Fibroblast of peridontal ligament (primary cell): ENCODE results near the gene CFAP46.
"Not testable (repeated sequence)": the region's sequence is repeated elsewhere in the genome, so short reads cannot be mapped to it uniquely, and the experiment has no call there.

ENCODE experiments used
- DNase-seq: peaks from one replicate; pipeline ENCODE4 v3.0.0-alpha.2; 2010; ENCODE audit errors: extremely low read depth

Gene CFAP46

DNA sequence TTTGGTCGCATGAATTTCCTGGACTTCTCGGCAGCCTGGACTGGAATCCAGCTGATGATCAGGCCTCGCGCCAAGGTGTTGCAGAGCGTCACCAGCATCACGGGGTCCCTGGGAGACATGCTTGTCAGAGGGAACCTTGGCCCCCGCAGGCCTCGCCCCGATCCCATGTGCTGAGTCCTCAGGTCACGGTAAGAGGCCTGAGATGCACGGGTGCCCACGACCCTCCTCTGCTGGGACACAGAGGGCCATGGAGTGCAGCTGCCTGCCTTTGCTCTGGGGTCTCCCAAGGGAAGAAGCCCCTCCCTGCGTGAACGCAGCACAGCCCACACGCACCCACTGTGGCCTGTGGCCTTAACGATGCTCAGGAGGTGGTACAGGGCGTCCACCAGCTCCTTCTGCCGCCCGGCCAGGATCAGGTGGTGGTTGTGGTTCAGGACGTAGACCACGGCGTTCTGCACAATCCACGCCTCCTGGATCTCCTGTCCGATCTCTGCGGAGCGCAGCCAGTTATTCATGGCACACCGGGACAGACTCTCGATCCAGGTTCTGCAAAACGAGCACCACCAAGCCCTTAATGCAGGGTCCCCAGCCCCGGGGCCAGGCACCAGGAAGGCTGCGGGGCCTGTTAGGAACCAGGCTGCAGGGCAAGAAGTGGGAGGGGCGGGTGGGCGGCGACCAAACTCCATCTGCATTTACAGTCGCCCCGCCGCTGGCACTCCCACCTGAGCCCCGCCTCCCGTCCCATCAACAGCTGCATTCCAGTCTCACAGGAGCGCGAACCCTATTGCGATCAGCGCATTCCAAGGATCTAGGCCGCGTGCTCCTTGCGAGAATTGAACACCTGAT is 29.4 kb downstream of the CFAP46 start:
- no peak for DNase-seq

DNA sequence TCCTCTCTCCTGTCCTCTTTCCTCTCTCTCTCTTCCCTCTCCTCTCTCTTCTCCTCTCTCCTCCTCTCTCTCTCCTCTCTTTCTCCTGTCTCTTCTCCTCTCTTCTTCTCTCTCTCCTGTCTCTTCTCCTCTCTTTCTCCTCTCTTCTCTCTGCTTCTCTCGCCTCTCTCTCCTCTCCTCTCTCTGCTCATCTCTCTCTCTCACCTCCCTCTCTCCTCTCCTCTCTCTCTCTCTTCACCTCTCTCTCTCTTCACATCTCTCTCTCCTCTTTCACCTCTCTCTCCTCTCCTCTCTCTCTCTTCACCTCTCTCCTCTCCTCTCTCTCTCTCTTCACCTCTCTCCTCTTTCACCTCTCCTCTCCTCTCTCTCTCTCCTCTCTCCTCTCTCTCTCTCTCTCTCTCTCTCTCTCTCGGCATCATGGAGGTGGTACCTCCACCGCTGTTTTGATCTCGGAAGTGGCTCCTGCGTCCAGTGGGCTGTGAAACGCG is 30.1 kb downstream of the CFAP46 start:
- no peak for DNase-seq

DNA sequence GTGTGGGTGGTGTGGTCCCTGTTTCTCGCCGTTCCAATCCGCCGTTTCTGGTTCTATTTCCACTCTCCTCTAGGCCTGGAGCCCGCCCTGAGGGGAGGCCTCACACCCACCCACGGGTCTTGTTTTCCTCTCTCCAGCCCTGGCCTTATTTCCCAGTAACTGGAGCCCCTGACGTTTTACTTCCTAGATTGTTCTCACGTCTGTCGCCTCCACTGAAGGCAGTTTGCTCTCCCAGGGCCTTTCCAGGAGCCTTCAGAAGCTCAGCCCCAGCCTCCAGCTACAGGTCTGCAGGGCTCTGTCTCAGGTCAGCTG is 30.6 kb downstream of the CFAP46 start:
- DNase-seq, result no peak

DNA sequence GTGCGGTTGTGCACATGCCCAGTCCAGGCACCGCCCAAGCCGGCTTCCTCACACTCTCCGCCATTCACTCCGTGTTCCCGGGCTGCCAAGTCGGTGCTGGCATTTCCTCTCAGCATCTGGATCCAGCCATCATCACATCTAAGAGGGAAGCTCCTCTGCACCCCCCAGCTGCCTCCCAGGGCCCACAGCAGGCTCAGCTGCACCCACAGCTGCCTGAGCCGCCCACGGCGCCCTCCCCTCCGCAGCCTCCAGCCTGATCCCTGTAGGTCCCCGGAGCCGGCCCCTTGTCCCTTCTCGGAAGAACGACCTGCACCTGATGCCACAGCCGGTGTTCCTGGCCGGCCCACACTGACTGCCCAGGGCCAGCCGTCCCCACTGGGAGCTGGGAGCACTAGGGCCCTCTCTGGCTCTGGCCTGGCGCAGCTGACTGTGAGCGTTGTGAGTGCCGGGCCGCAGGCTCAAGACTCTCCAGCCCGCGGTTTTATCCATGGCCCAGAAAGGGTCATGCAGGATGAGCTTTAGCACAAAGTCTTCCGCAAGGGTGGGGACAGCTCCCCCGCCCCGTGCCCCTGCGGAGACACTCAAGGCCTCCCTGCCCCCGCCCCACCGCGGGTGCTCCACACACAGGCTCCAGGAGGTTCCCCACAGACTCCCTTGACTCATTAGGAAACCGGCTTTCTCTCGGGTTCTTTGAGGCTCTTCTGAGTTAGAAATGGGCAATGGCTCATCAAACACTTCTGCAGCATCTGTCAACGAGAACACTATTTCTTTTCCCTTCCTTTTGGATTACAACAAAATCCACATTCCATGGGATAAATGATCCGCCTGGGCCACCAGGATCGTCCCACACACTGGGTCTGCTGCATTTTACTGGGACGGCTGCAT is 31.2 kb downstream of the CFAP46 start:
- DNase-seq, result no peak

DNA sequence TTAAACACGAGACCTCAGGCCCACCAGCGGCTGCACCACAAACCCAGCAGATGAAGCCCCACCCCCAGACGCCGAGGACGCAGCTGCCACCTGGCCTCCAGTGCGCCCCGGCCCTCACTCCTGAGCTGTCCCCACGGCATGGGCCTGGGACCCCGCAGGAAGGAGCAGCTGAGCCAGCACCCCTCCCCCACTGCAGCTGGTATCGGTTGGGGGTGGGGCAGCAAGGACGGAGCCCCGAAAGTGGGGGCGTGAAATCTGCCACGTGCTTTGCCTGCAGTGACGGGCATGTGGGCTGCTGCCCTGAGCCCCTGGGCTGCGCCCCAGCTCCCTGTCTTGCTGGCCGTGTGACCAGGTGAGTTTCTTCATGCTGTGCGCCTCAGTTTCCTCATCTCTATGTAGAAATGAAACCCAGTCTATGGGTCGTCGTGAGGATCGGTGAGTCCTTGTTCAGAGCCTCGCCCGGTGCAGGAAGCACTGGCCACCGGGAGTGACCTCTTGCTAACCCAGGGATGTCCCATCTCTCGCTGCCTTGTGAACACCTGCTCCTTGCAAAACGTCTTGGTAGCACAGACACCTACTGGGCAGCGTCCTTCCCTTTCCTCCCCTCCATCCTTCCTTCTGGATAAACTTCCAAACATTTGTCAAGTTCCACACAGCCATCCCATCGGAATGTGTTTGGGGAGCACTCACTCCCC is 32.0 kb downstream of the CFAP46 start:
- DNase-seq, result no peak

DNA sequence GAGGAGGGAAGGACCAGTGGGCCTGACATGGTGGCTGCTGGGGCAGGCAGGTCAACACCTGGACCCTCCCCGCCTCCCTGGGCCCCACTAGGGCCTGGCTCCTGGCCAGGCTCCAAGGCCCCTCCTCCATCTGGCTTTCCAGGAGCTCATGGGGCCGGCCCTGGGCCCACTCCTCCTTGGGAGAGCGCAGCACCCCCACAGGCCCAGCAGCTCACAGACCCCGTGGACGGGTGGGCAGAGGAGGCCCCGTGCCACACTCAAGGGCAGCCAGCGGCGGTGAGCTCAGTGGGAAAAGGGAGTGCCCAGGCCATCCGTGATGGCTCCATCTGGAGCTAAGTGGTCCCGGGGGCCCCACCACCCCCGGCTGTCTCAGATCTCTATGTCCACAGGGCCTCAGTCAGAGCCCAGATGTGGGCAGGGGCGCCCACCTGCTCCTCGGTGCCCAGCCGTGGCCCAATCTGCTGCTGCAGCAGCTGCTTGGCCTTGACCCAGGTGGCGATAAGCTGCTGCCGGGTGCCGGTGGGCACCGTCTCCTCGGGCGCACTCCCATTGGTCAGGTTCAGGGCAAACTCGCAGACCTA is 32.8 kb downstream of the CFAP46 start:
- DNase-seq, result no peak

DNA sequence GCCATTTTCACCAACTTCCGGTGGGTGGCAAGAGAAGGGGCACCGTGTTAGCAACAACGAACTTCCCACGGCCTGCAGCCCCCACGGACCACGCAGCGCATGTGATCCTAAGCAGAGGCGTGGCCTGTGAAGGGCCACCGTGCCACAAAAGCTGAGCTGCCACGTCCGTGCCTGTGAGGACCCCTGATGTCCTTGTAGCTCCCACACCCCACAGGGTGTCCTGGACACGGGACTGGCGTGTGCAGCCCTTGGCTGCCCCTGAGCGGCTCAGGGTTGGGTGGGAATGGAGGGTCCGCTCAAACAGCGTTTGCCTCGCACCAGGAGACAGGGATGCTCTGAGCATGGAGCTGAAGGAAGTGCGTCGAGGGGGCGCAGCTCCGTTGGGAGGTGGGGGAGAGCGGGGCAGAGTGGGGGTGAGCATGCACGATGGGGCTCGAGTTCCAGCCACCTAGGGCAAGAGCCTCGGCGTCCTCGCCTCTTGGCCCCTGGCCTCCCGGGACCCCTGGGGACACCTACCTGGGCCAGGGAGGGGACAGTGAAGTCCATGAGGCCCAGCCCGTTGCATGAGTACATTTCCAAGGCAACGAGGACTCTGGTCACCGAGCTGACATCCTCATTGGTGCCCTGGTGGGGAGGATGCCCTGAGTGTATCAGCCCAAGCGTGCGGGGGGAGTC is 33.6 kb downstream of the CFAP46 start:
- no peak for DNase-seq

DNA sequence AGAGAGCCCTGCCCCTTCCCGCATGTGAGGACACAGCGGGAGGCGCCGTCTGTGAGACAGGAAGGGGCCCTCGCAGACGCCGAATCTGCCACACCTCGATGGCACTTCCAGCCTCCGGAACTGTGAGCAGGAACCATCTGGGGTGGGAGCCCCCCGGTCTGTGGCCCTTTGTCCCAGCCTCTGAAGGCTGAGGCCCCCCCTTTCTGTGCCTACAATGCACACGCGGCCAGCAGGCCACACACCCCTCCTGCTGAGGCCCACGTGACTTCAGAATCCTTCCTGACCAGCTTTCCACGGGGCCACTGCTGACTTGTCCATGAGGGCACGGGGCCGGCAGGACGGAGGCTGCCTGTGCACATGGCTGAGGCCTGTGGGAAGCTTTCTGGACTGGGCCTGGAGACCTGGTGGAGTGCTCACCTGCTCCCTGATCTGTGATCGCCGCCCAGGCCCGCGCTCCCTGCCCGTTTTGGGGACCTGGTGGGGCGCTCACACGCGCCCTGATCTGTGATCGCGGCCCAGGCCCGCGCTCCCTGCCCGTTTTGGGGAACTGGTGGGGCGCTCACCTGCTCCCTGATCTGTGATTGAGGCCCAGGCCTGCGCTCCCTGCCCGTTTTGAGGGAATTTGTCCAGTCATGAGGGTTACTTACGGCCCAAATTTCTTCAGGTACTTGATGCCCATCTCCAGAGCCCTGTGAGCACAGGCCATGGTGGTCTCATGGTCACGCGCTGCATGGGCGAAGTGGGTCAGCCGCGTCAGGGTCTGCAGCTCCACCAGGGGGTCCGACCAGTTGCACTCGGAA is 34.3 kb downstream of the CFAP46 start:
- DNase-seq, result no peak

DNA sequence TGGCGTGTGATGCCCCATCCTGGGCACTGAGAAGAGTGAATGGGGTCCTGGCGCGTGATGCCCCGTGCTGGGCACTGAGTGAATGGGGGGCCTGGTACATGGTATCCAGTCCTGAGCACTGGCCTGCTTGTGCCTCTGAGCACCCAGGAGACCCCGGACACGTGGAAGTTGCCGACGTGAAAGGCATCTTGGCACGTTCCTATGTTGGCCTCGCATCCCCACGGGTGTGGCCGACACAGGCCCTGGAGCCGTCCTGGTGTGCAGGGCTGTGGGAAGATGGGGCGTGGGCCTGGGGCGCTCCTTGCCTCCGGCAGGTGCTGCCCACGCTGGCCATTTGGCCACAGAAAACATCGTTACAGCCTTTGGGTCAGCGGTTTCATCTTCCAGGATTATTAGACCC is 35.5 kb downstream of the CFAP46 start:
- no peak for DNase-seq

DNA sequence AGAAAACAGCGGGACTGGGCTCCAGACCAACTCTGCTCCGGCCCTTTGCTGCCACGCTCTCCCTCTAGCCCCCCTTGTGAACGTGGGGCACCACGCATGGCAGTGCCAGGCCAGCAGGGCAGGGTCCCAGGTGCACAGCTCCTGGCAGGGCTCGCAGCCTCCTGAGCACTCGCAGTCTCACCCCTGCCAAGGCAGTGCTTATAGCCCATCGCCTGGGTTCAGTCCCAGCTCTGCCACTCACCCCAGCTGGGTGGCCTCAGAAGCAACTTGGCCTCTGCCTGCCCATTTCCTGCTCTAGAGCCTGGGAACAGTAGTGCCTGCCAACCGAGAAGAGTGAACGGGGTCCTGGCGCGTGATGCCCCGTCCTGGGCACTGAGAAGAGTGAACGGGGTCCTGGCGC is 36.3 kb downstream of the CFAP46 start:
- no peak for DNase-seq

DNA sequence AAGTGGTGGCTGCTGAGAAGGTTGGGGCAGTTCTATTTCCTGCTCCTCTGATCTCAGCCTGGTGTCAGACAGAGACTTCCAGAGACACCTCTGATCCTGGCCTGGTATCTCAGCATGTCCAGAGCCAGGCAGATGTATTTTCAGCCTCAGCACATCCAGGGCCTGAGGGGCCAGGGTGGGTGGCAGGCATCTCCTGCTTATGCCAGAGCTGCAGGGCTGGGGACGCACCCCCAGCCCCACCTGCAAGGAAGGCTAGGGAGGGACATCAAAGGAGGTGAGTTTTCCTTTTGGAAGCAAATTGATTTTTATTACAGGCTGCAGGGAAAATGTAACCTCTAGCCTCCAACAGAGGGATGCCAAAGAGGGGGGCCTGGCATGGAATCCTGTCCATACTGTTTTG is 36.7 kb downstream of the CFAP46 start:
- DNase-seq, result no peak

DNA sequence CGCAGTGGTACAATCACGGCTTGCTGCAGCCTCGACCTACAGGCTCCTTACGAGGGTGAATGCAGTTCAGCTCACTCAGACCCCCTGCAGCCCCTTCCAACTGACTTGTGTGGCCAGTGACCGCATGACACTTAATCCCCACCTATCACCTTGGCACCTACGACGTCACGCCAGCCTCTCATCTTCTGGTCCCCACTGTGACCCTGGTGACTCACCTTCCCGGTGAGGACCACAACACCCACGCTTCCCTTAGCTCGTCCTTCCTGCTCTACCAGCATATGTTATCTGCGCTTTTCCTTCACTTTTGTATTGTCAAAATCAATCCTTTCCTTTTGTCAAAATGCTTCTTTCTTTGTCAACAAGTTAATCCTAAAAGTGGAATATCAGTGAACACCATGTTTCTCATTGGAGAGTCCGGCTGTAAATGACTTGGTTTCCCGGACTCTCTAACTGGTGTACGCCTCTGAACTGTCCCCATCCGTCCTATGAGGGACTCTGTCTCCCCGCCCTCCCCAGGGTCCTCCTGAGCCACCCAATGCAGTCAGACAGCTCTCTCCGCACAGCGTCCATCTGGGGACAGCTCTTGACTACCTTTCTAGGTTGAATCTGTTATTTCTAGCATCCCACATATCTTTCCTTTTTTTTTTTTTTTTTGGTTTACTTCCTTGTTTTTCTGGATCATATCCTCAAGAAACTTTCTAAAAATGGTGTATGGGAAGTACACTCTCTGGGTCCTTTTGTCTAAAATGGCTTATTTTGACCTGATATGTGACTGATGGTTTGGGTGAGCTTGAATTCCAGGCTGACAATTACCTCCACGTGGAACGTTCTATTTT is 37.3 kb downstream of the CFAP46 start:
- DNase-seq, result no peak

DNA sequence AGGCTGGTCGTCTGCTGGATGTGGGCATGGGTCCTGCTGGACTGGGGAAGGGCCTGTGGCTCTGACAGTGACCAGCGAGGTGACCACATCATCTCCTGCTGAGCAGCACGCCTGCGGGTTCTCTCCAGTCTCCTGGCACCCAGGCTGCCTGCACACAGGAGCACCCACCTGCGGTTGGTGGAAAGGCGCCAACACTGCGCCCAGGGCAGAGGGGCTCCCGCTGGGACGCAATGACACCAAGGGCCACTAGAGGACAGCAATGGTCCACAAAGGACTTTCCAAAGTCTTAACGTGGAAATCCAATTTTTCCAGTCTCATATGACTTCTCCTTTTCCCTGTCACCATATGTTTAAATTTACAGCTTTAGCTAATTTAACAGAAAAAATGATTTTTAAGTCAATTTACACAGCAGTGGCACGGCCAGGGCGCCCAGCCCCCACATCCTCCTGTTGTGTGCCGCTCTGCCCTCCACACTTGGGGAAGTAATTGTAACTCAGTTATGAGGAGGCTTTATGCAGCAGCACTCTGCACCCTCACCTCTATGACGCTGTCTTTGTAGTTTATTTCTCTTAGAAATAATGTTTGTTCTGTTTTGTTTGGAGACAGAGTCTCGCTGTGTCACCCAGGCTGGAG is 38.1 kb downstream of the CFAP46 start:
- peak; percentile 17 for DNase-seq

DNA sequence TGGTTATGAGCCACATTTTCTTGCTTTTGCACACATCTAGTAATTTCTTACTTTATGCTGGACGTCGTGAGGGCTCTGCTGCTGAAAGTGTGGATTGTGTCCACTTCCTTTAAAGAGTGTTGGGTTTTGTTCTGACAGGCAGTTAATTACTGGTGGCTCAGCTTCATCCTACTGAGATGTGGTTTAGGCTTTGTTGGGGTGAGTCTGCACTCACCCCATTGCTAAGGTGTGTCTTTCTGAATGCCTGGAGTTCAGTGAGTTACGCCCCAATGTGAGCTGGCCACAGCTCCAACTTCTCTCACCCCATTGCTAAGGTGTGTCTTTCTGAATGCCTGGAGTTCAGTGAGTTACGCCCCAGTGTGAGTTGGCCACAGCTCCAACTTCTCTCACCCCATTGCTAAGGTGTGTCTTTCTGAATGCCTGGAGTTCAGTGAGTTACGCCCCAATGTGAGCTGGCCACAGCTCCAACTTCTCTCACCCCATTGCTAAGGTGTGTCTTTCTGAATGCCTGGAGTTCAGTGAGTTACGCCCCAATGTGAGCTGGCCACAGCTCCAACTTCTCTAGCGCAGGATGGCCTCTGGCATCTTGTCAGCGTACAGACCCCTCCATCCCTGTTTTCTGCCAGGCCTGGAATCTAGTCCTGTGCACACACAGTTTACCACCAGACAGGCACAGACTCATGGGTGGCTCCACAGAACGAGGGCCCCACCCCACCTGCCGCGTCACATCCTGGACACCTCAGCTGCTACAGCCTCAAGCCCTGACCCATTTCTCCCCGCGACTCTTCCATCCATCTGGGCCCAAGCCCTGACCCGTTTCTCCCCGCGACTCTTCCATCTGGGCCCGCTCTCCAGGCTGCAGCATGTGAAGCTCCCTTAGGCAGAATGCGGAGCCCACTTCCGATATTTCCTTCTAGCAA is 39.5 kb downstream of the CFAP46 start:
- DNase-seq, result not testable (repeated sequence)

DNA sequence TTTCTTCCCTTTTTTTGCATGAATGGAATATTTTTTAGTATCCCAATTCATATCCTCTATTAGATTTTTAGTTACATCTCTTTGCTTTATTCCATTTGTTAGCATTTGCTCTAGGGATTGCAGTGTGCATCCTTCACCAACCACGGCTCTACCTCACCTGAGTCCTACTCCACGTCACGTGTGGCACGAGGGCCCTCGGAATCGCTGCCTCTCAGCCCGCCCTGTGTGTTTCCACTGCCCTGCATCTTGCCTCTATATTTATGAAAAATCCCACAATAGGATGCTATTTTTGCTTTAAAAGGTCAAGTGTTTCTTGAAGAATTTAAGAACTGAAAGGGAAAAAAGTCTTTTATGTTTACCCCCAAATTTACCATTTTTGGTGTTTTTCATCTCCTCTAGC is 41.0 kb downstream of the CFAP46 start:
- DNase-seq, result no peak

DNA sequence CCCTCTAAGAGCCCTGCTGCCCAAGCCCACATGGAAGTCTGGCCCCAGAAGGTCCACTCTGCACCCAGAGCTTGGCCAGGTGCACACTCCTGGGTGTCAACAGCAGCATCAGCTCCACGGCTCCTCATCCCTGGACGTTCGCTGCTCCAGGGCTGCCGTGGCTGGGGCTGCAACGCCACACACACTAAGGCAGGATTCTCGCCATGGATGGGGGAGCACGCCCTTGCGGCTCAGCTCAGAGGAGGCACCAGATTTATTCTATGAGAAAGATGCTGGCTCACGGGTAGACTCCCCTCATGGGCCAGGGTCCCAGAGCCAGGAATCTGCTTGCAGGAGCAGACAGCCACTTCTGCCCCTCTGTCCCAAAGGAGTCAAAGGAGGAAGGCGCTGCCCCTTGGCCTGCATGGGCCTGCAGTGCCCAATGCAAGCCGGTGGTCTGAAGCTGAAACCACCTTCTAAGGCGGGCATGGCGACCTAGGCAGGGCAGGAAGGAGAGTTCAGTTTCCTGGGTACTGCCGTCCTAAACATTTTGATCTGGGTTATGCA is 42.1 kb downstream of the CFAP46 start:
- DNase-seq, result no peak

DNA sequence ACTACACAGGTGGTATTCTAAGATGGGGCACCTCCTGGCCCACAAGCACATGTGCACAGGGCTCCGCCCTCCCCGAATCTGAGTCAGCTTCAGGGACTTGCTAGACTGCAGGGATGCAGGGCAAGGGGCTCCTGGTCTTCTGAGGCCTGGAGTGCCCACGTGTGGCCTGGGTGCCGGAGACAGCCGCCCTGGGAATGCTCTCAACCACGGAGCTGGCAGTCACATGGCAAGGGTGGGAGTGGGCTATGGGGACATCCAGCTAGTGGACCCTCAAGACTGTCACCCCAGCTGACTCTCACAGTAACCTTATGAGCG is 42.7 kb downstream of the CFAP46 start:
- DNase-seq, result no peak
